ENCODE measurements around the gene SIAH1. TPM values are rescaled to one million over a fixed set of nuclear protein-coding genes. Genes with fewer than 3 reads are reported as not detected.
"Not testable (repeated sequence)": the region's sequence is repeated elsewhere in the genome, so short reads cannot be mapped to it uniquely, and the experiment has no call there.

SIAH1 gene
- total RNA-seq, 2 donors from 2014 or later: 24.0 to 36.1 TPM

DNA sequence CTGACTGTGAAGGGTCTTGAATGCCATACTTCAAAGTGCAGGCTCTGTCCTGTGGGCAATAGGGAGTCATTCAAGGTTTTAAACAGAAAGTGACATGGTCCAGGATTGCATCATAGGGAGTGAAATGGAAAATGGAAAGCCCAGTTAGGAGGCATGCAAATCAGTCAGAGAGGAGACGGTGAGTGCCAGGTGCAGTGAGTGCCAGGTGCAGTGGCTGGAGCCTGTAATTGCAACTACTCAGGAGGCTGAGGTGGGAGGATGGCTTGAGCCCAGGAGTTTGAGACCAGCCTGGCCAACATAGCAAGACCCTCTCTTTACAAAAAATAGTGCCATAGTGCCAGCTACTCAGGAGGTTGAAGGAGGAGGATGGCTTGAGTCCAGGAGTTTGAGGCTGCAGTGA is 35.2 kb upstream of the SIAH1 start:
- no peaks in the 10 kb centered on the region for H3K4me1 ChIP-seq (replicated peaks)
- intact Hi-C loops (cut with DNase I): no loop called here
- no peak overlapping the region for H3K27ac ChIP-seq
- no peak for TF ChIP-seq POLR2A (IDR thresholded peaks at IDR 0.05)
- no peak for TF ChIP-seq POLR2AphosphoS5 (IDR thresholded peaks at IDR 0.05)
- TF ChIP-seq, protein P1, sequence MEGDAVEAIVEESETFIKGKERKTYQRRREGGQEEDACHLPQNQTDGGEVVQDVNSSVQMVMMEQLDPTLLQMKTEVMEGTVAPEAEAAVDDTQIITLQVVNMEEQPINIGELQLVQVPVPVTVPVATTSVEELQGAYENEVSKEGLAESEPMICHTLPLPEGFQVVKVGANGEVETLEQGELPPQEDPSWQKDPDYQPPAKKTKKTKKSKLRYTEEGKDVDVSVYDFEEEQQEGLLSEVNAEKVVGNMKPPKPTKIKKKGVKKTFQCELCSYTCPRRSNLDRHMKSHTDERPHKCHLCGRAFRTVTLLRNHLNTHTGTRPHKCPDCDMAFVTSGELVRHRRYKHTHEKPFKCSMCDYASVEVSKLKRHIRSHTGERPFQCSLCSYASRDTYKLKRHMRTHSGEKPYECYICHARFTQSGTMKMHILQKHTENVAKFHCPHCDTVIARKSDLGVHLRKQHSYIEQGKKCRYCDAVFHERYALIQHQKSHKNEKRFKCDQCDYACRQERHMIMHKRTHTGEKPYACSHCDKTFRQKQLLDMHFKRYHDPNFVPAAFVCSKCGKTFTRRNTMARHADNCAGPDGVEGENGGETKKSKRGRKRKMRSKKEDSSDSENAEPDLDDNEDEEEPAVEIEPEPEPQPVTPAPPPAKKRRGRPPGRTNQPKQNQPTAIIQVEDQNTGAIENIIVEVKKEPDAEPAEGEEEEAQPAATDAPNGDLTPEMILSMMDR (IDR thresholded peaks at IDR 0.05): no peak
- no peaks in the 10 kb centered on the region for H3K27me3 ChIP-seq (replicated peaks; ENCODE audit: insufficient read depth)
- H3K36me3 ChIP-seq: no peaks in the 10 kb centered on the region
- H3K9me3 ChIP-seq: no peaks in the 10 kb centered on the region
- H3K4me3 ChIP-seq: no peak overlapping the region
- WGBS: 81% methylated on average over 1 of the region's 1 CpG
- DNase-seq (ENCODE audit: low spot score): no peak

GRCh38 chr16:48416617-48417016 is 31.4 kb upstream of the SIAH1 start:
- intact Hi-C loops (cut with DNase I); H3K4me1 ChIP-seq (replicated peaks); H3K36me3 ChIP-seq; H3K27me3 ChIP-seq (replicated peaks; ENCODE audit: insufficient read depth); H3K27ac ChIP-seq; H3K4me3 ChIP-seq; DNase-seq (ENCODE audit: low spot score); H3K9me3 ChIP-seq: not testable (repeated sequence)
- WGBS: 95% methylated on average over 23 of the region's 29 CpGs

DNA sequence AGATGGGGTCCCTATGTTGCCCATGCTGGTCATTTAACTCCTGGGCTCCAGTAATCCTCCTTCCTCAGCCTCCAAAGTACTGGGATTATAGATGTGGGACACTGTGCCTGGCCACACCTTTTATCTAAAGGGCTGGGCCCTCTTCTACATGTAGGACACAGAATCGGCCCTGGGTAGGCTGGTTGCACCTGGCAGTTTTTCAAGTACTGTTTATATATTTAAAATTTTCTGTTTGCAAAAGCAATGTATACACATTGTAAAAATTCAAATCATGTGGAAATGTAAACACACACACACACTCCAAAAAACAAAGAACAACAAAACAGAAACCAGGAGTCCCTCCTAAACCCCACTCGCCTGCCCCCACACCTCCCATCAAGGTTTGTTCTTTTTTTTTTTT is 28.1 kb upstream of the SIAH1 start:
- TF ChIP-seq POLR2A (IDR thresholded peaks at IDR 0.05) (no peak), POLR2AphosphoS5 (IDR thresholded peaks at IDR 0.05) (no peak)
- TF ChIP-seq, protein P1 (IDR thresholded peaks at IDR 0.05): no peak
- intact Hi-C loops (cut with DNase I): no loop called here
- Histone ChIP-seq H3K4me1 (replicated peaks) (no peaks in the 10 kb centered on the region), H3K4me3 (no peak overlapping the region), H3K36me3 (no peaks in the 10 kb centered on the region), H3K9me3 (no peaks in the 10 kb centered on the region), H3K27me3 (replicated peaks; ENCODE audit: insufficient read depth) (no peaks in the 10 kb centered on the region), H3K27ac (no peak overlapping the region)
- DNase-seq (ENCODE audit: low spot score): no peak
- 47% methylated on average over 2 of the region's 2 CpGs for WGBS

- no peak for DNase-seq (ENCODE audit: low spot score)
- Histone ChIP-seq H3K27ac (no peak overlapping the region), H3K4me1 (replicated peaks) (no peaks in the 10 kb centered on the region), H3K9me3 (no peaks in the 10 kb centered on the region), H3K27me3 (replicated peaks; ENCODE audit: insufficient read depth) (no peaks in the 10 kb centered on the region), H3K4me3 (no peak overlapping the region), H3K36me3 (no peaks in the 10 kb centered on the region)
- TF ChIP-seq POLR2A (IDR thresholded peaks at IDR 0.05) (no peak), POLR2AphosphoS5 (IDR thresholded peaks at IDR 0.05) (no peak)
- TF ChIP-seq, protein P1 (IDR thresholded peaks at IDR 0.05): no peak
- 88% methylated on average over 12 of the region's 12 CpGs for WGBS
- intact Hi-C loops (cut with DNase I): no loop called here
These were observed 24.8 kb upstream of the SIAH1 start for GRCh38 chr16:48409839-48410632.

GRCh38 chr16:48408688-48409087 is 23.5 kb upstream of the SIAH1 start:
- TF ChIP-seq POLR2A (IDR thresholded peaks at IDR 0.05) (no peak), POLR2AphosphoS5 (IDR thresholded peaks at IDR 0.05) (no peak)
- TF ChIP-seq, protein P1 (IDR thresholded peaks at IDR 0.05): no peak
- DNase-seq (ENCODE audit: low spot score): no peak
- WGBS: 90% methylated on average over 7 of the region's 7 CpGs
- Histone ChIP-seq H3K36me3 (no peaks in the 10 kb centered on the region), H3K9me3 (no peaks in the 10 kb centered on the region), H3K4me1 (replicated peaks) (no peaks in the 10 kb centered on the region), H3K27me3 (replicated peaks; ENCODE audit: insufficient read depth) (no peaks in the 10 kb centered on the region), H3K27ac (no peak overlapping the region), H3K4me3 (no peak overlapping the region)
- intact Hi-C loops (cut with DNase I): no loop called here

Data from prostate gland (tissue), 2 donors.